GM12878 (cell line): ENCODE data around the gene SUPT6H. TPM values are rescaled to one million over a fixed set of nuclear protein-coding genes. Genes with fewer than 3 reads are reported as not detected.

Source experiments
- ATF7 ChIP-seq: fragments of 450-650 bp; IDR thresholded peaks from 2 replicates; pipeline ENCODE4 v1.6.1; 2016; ENCODE audit warnings: low read depth, mild to moderate bottlenecking
- BMI1 ChIP-seq: fragments of 450-650 bp; IDR thresholded peaks from 2 replicates; pipeline ENCODE4 v1.6.1; 2016; ENCODE audit warnings: mild to moderate bottlenecking, moderate library complexity, borderline replicate concordance
- CREM ChIP-seq: IDR thresholded peaks from 2 replicates; pipeline ENCODE4 v1.6.1; 2014; ENCODE audit warnings: antibody characterized with exemption, low read depth
- HDAC2 ChIP-seq: fragments of 200-600 bp; sonication (generic); IDR thresholded peaks from 2 replicates; pipeline ENCODE4 v1.6.1; 2017
- HDGF ChIP-seq: fragments of 450-650 bp; IDR thresholded peaks from 2 replicates; pipeline ENCODE4 v1.6.1; 2016; ENCODE audit warnings: antibody characterized with exemption
- KDM1A ChIP-seq: fragments of 200-600 bp; sonication (generic); IDR thresholded peaks from 2 replicates; pipeline ENCODE4 v1.6.1; 2016; ENCODE audit warnings: borderline replicate concordance
- LARP7 ChIP-seq: fragments of 450-650 bp; IDR thresholded peaks from 2 replicates; pipeline ENCODE4 v1.6.1; 2017; ENCODE audit warnings: mild to moderate bottlenecking
- MEF2B ChIP-seq: fragments of 450-650 bp; IDR thresholded peaks from 2 replicates; pipeline ENCODE4 v1.6.1; 2018; ENCODE audit warnings: mild to moderate bottlenecking, moderate library complexity; ENCODE audit not compliant: partially characterized antibody, poor library complexity, severe bottlenecking
- MXI1 ChIP-seq: fragments of 150-350 bp; IDR thresholded peaks from 2 replicates; pipeline ENCODE4 v1.6.1; 2011; ENCODE audit warnings: low read depth, mild to moderate bottlenecking, inconsistent platforms, low read length, improper control_type of control experiment
- POLR2AphosphoS5 ChIP-seq: IDR thresholded peaks from 2 replicates; pipeline ENCODE4 v1.6.1; 2011; ENCODE audit warnings: mild to moderate bottlenecking, low read length, inconsistent platforms
- RBBP5 ChIP-seq: fragments of 200-600 bp; sonication (generic); conservative IDR thresholded peaks from 2 replicates; pipeline ENCODE4 v1.6.1; 2016
- RCOR1 ChIP-seq: conservative IDR thresholded peaks from 2 replicates; pipeline ENCODE4 v1.6.1; 2012; ENCODE audit warnings: low read depth, low read length, improper control_type of control experiment
- RFX5 ChIP-seq: IDR thresholded peaks from 2 replicates; pipeline ENCODE4 v1.6.1; 2011; ENCODE audit warnings: low read depth, low read length, improper control_type of control experiment
- SMAD1 ChIP-seq: fragments of 450-650 bp; IDR thresholded peaks from 2 replicates; pipeline ENCODE4 v1.6.1; 2018; ENCODE audit warnings: mild to moderate bottlenecking, low read depth; ENCODE audit not compliant: partially characterized antibody
- YBX1 ChIP-seq: fragments of 450-650 bp; IDR thresholded peaks from 2 replicates; pipeline ENCODE4 v1.6.1; 2016; ENCODE audit warnings: antibody characterized with exemption
- YY1 ChIP-seq: IDR thresholded peaks from 2 replicates; pipeline ENCODE4 v1.6.1; 2011; ENCODE audit warnings: low read depth, mild to moderate bottlenecking, low read length
- ZZZ3 ChIP-seq: IDR thresholded peaks from 2 replicates; pipeline ENCODE4 v1.6.1; 2011; ENCODE audit warnings: low read depth; ENCODE audit not compliant: control insufficient read depth, insufficient read length
- polyA plus RNA-seq, 11 experiments: library from polyadenylated mRNA; depleted of rRNA in 4 of 11; unstranded in 6 of 11; stranded (reverse) in 5 of 11; fragments of >200 nt; fragmentation: Nextera tagmentation in 4 of 11; fragmentation: Illumina TruSeq in 1 of 11; extraction: Ambion mirVana in 4 of 11; extraction: Trizol in 1 of 11; gene quantifications; 1 replicate in 1 of 11; 2 replicates in 10 of 11; pipeline versions ENCODE4 v1.2.1 to v1.2.3, GENCODE V29; 2011 to 2016; ENCODE audit warnings: inconsistent platforms in 2 of 11, missing spikeins in 2 of 11, low read depth in 1 of 11
- total RNA-seq, 4 experiments: library from RNA; depleted of rRNA in 3 of 4; stranded (reverse); fragments of >200 nt in 3 of 4; fragmentation: Illumina TruSeq in 1 of 4; extraction: Trizol in 1 of 4; gene quantifications; 2 replicates each; pipeline versions ENCODE4 v1.2.1 to v1.2.3, GENCODE V29; 2013 to 2021
- TF ChIP-seq, protein P1 (sequence below): fragments of 150-350 bp; IDR thresholded peaks from 2 replicates; pipeline ENCODE4 v1.6.1; 2014; ENCODE audit warnings: mild to moderate bottlenecking, low read depth, low read length
- TF ChIP-seq, protein P2 (sequence below): IDR thresholded peaks from 2 replicates; pipeline ENCODE4 v1.6.1; 2012; ENCODE audit warnings: low read depth, low read length, improper control_type of control experiment
- TF ChIP-seq, protein P3 (sequence below): IDR thresholded peaks from 2 replicates; pipeline ENCODE4 v1.6.1; 2012; ENCODE audit warnings: mild to moderate bottlenecking, low read depth, low read length
- TF ChIP-seq, protein P4 (sequence below): IDR thresholded peaks from 2 replicates; pipeline ENCODE4 v1.6.1; 2011; ENCODE audit warnings: borderline replicate concordance, low read depth, mild to moderate bottlenecking, moderate library complexity, mixed read lengths, low read length; ENCODE audit not compliant: insufficient read depth; ENCODE audit errors: extremely low read length
- TF ChIP-seq, protein P5 (sequence below): IDR thresholded peaks from 2 replicates; pipeline ENCODE4 v1.6.1; 2011; ENCODE audit warnings: mild to moderate bottlenecking, low read depth, low read length, moderate library complexity; ENCODE audit not compliant: insufficient replicate concordance

The SUPT6H gene
- total and polyA plus RNA-seq, 10 of the 15 experiments (the other 5 are each of a cell fraction or from before 2014, with no cell fraction given), result 1.7 to 58.8 (median 37.7) TPM

DNA sequence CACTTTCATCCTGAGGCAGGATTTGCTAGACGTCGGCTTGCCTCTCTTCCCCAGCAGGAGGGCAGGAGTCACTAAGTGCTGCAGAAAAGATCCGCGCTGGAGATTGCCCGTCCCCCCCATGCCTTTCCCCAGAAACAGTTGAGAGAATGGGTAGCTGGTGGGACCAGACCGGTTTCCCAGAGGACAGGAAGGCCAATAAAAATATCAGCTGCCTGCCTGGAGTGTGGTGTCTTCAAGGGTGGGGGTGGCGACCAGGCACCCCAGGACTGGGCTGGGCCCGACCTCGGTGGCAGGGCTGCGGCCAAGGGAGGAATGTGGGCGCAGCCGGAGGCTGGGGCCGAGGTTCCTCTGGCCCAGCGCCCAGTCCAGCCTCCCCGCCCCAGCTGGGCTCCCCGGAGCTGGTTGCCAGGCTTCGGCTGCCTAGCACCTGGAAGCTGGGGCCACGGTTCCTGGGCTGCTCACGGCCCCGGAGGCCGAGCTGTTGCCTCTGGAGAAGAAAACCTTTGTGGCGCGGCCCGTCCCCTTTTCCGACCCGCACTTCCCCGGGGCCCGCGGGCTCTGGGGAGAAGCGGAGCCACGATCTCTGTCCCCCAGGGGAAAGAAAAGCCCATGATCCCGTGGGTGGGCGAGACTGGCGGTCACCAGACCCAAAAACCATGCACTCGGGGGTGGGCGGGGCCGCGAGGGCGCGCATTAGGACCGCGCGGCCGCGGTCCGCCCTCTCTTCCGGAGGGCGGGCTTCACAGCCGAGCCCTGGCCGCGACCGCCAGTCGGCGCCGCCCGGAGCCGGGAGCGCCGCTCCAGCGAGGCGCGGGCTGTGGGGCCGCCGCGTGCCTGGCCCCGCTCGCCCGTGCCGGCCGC is 81.5 kb downstream of the SUPT6H start, which contains the start of gene TRAF4 (continued):
- TF ChIP-seq MEF2B (peak; percentile 93), SMAD1 (peak; percentile 35), LARP7 (peak; percentile 57), YBX1 (no peak), YY1 (peak; percentile 64), RCOR1 (no peak), RBBP5 (no peak), CREM (no peak; the same call in 1 of the 2 replicates), POLR2AphosphoS5 (peak; percentile 86; the same call in 1 of the 2 replicates), MXI1 (peak; percentile 77; the same call in 1 of the 2 replicates), HDAC2 (no peak), ATF7 (no peak), HDGF (no peak), ZZZ3 (no peak), RFX5 (no peak), KDM1A (no peak), BMI1 (no peak)
- TF ChIP-seq, protein P1, sequence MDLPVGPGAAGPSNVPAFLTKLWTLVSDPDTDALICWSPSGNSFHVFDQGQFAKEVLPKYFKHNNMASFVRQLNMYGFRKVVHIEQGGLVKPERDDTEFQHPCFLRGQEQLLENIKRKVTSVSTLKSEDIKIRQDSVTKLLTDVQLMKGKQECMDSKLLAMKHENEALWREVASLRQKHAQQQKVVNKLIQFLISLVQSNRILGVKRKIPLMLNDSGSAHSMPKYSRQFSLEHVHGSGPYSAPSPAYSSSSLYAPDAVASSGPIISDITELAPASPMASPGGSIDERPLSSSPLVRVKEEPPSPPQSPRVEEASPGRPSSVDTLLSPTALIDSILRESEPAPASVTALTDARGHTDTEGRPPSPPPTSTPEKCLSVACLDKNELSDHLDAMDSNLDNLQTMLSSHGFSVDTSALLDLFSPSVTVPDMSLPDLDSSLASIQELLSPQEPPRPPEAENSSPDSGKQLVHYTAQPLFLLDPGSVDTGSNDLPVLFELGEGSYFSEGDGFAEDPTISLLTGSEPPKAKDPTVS, result no peak
- TF ChIP-seq, protein P2, sequence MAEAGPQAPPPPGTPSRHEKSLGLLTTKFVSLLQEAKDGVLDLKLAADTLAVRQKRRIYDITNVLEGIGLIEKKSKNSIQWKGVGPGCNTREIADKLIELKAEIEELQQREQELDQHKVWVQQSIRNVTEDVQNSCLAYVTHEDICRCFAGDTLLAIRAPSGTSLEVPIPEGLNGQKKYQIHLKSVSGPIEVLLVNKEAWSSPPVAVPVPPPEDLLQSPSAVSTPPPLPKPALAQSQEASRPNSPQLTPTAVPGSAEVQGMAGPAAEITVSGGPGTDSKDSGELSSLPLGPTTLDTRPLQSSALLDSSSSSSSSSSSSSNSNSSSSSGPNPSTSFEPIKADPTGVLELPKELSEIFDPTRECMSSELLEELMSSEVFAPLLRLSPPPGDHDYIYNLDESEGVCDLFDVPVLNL, result no peak
- TF ChIP-seq, protein P3, sequence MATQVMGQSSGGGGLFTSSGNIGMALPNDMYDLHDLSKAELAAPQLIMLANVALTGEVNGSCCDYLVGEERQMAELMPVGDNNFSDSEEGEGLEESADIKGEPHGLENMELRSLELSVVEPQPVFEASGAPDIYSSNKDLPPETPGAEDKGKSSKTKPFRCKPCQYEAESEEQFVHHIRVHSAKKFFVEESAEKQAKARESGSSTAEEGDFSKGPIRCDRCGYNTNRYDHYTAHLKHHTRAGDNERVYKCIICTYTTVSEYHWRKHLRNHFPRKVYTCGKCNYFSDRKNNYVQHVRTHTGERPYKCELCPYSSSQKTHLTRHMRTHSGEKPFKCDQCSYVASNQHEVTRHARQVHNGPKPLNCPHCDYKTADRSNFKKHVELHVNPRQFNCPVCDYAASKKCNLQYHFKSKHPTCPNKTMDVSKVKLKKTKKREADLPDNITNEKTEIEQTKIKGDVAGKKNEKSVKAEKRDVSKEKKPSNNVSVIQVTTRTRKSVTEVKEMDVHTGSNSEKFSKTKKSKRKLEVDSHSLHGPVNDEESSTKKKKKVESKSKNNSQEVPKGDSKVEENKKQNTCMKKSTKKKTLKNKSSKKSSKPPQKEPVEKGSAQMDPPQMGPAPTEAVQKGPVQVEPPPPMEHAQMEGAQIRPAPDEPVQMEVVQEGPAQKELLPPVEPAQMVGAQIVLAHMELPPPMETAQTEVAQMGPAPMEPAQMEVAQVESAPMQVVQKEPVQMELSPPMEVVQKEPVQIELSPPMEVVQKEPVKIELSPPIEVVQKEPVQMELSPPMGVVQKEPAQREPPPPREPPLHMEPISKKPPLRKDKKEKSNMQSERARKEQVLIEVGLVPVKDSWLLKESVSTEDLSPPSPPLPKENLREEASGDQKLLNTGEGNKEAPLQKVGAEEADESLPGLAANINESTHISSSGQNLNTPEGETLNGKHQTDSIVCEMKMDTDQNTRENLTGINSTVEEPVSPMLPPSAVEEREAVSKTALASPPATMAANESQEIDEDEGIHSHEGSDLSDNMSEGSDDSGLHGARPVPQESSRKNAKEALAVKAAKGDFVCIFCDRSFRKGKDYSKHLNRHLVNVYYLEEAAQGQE, result peak; percentile 39; the same call in 1 of the 2 replicates
- TF ChIP-seq, protein P4, sequence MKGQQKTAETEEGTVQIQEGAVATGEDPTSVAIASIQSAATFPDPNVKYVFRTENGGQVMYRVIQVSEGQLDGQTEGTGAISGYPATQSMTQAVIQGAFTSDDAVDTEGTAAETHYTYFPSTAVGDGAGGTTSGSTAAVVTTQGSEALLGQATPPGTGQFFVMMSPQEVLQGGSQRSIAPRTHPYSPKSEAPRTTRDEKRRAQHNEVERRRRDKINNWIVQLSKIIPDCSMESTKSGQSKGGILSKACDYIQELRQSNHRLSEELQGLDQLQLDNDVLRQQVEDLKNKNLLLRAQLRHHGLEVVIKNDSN, result no peak
- TF ChIP-seq, protein P5, sequence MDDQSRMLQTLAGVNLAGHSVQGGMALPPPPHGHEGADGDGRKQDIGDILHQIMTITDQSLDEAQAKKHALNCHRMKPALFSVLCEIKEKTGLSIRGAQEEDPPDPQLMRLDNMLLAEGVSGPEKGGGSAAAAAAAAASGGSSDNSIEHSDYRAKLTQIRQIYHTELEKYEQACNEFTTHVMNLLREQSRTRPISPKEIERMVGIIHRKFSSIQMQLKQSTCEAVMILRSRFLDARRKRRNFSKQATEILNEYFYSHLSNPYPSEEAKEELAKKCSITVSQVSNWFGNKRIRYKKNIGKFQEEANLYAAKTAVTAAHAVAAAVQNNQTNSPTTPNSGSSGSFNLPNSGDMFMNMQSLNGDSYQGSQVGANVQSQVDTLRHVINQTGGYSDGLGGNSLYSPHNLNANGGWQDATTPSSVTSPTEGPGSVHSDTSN, result no peak
